Heart left ventricle (tissue), 16 donors: Measurements from ENCODE around the gene CCDC198. TPM values are rescaled to one million over a fixed set of nuclear protein-coding genes. Genes with fewer than 3 reads are reported as not detected.

ENCODE experiments used
- ATAC-seq, 4 donors: fragments of 200-7000 bp; cut with Tn5 transposase; one replicate each; pipeline ENCODE4 v1.9.1; 2020 to 2022; ENCODE audit warnings: moderate library complexity in 4 of 4, mild to moderate bottlenecking in 3 of 4, moderate number of reproducible peaks in 1 of 4
- DNase-seq, 5 donors: peaks; one replicate each; pipeline ENCODE4 v3.0.0-alpha.2; 2020
- H3K27ac ChIP-seq, 12 donors: fragments of 200-600 bp; sonication (generic) in 4 of 12; one replicate each; pipeline versions ENCODE4 v1.5.0 to v1.8.0; 2016 to 2022; ENCODE audit warnings: mild to moderate bottlenecking in 2 of 12
- H3K27me3 ChIP-seq, 9 donors: fragments of 200-600 bp; sonication (generic) in 2 of 9; one replicate each; pipeline versions ENCODE4 v1.5.1 to v1.8.0; 2016 to 2022; ENCODE audit warnings: mild to moderate bottlenecking in 3 of 9
- H3K36me3 ChIP-seq, 9 donors: fragments of 200-600 bp; sonication (generic) in 2 of 9; one replicate each; pipeline versions ENCODE4 v1.5.0 to v1.8.0; 2018 to 2022; ENCODE audit warnings: mild to moderate bottlenecking in 2 of 9
- H3K4me1 ChIP-seq, 12 donors: fragments of 200-600 bp; sonication (generic) in 4 of 12; one replicate each; pipeline versions ENCODE4 v1.5.0 to v1.8.0; 2016 to 2022; ENCODE audit warnings: mild to moderate bottlenecking in 3 of 12
- H3K4me3 ChIP-seq, 12 donors: fragments of 200-600 bp; sonication (generic) in 4 of 12; one replicate each; pipeline versions ENCODE4 v1.5.0 to v1.8.0; 2017 to 2022; ENCODE audit warnings: mild to moderate bottlenecking in 9 of 12, moderate library complexity in 4 of 12
- H3K9me3 ChIP-seq, 12 donors: fragments of 200-600 bp; sonication (generic) in 4 of 12; one replicate each; pipeline versions ENCODE4 v1.5.0 to v1.8.0; 2016 to 2022; ENCODE audit warnings: mild to moderate bottlenecking in 1 of 12
- POLR2A ChIP-seq, 2 donors: fragments of 450-650 bp; IDR thresholded peaks; one replicate each; pipeline ENCODE4 v1.6.1; 2017; ENCODE audit warnings: antibody characterized with exemption in 2 of 2, mild to moderate bottlenecking in 2 of 2, moderate library complexity in 2 of 2
- WGBS, 4 donors: extraction: QIAGEN DNeasy Blood & Tissue Kit in 2 of 4; methylation state at CpG; one replicate each; pipeline versions ENCODE4 v1.1.5 to v1.1.7; 2013 to 2018; 5-methylcytosine and 5-hydroxymethylcytosine counted together
- intact Hi-C, 10 donors: fragments of 100-400 bp; cut with DNase I; formaldehyde crosslinking; loops; one replicate each; pipeline versions ENCODE4 v1.11.1 to v1.14.2; 2022
- polyA plus RNA-seq, 2 donors: library from polyadenylated mRNA; stranded (reverse); fragments of 200-250 nt; gene quantifications; one replicate each; pipeline ENCODE4 v1.2.3, GENCODE V29; 2013
- total RNA-seq, 9 donors: library from RNA; depleted of rRNA in 2 of 9; stranded (reverse); fragments of >200 nt in 2 of 9; fragmentation: NEBNext Ultra II Directional in 3 of 9; extraction: Animal tissue kit (Norgen Biotek cat#: 25700) in 3 of 9; gene quantifications; one replicate each; pipeline versions ENCODE4 v1.1.0 to v1.2.4, GENCODE V29; 2016 to 2023
- TF ChIP-seq, protein P1 (sequence below), 12 donors: fragments of 200-600 bp; sonication (generic) in 4 of 12; IDR thresholded peaks; one replicate each; pipeline versions ENCODE4 v1.5.0 to v1.8.0; 2018 to 2022; ENCODE audit warnings: antibody characterized with exemption in 12 of 12, mild to moderate bottlenecking in 5 of 12
- donor health status: ischemic (EF 13 %, LVEDD 7.1; RV severe dilation, severe dysfunction).
- donor health status: healthy with polysubstance abuse.
- donor health status: DM: no; HTN: yes; CAD: no.
- donor health status: DM: no; HTN: no; CAD: no.
- donor health status: ischemic (EF 25% LVEDD 6.9; RV normal size, moderate dysfunction).
- donor health status: ischemic (EF 25% LVEDD 5.7; RV mildly dilated, moderate dysfunction).
- donor health status: healthy.
- donor health status: DM: yes; HTN: yes; CAD: no.
- donor health status: ischemic (EF 35%, LVEDD 5.7; RV mildly dilated, moderate dysfunction).
- donor health status: nonischemic (EF 11% LVEDD 7.7; RV severe dilation, severe dysfunction).
- donor health status: DM: yes; HTN: yes; CAD: no.
- donor health status: PGD.
- donor health status: ischemic (EF 29% LVEDD 5.4; RV normal size, mild dysfunction).
- donor health status: nonischemic (EF 23%, LVEDD 6.1; RV moderate dilation, normal function).

The CCDC198 gene
- total and polyA plus RNA-seq, 11 donors, result not detected

- ATAC-seq, result no peak
- no peak for DNase-seq
- H3K4me3 ChIP-seq, result no peak overlapping the region
- H3K27me3 ChIP-seq, result no peaks in the 10 kb centered on the region
- H3K36me3 ChIP-seq, result no peaks in the 10 kb centered on the region
- TF ChIP-seq, protein P1, sequence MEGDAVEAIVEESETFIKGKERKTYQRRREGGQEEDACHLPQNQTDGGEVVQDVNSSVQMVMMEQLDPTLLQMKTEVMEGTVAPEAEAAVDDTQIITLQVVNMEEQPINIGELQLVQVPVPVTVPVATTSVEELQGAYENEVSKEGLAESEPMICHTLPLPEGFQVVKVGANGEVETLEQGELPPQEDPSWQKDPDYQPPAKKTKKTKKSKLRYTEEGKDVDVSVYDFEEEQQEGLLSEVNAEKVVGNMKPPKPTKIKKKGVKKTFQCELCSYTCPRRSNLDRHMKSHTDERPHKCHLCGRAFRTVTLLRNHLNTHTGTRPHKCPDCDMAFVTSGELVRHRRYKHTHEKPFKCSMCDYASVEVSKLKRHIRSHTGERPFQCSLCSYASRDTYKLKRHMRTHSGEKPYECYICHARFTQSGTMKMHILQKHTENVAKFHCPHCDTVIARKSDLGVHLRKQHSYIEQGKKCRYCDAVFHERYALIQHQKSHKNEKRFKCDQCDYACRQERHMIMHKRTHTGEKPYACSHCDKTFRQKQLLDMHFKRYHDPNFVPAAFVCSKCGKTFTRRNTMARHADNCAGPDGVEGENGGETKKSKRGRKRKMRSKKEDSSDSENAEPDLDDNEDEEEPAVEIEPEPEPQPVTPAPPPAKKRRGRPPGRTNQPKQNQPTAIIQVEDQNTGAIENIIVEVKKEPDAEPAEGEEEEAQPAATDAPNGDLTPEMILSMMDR (IDR thresholded peaks at IDR 0.05), result no peak
- no peak for TF ChIP-seq POLR2A (IDR thresholded peaks at IDR 0.05)
- intact Hi-C loops, result no loop called here
- H3K4me1 ChIP-seq, result no peaks in the 10 kb centered on the region
- peaks cover 0 to 50% (median 5%) of the 10 kb centered on the region in 12 donors for H3K9me3 ChIP-seq
- no peak overlapping the region for H3K27ac ChIP-seq
These were observed 25.4 kb upstream of the CCDC198 start for GRCh38 chr14:57519043-57519442.

- Histone ChIP-seq H3K36me3 (no peaks in the 10 kb centered on the region), H3K27ac (no peak overlapping the region), H3K4me3 (no peak overlapping the region), H3K27me3 (no peaks in the 10 kb centered on the region), H3K4me1 (no peaks in the 10 kb centered on the region), H3K9me3 (peaks cover 0 to 11% (median 0%) of the 10 kb centered on the region in 12 donors)
- DNase-seq (no peak), ATAC-seq (no peak)
- WGBS, 4 donors, result 50 to 59% (median 53%) methylated on average over 3 of the region's 3 CpGs
- no peak for TF ChIP-seq POLR2A (IDR thresholded peaks at IDR 0.05)
- TF ChIP-seq, protein P1 (IDR thresholded peaks at IDR 0.05), result no peak
- intact Hi-C loops, result no loop called here
These were observed 18.6 kb upstream of the CCDC198 start for GRCh38 chr14:57512220-57512619.

DNA sequence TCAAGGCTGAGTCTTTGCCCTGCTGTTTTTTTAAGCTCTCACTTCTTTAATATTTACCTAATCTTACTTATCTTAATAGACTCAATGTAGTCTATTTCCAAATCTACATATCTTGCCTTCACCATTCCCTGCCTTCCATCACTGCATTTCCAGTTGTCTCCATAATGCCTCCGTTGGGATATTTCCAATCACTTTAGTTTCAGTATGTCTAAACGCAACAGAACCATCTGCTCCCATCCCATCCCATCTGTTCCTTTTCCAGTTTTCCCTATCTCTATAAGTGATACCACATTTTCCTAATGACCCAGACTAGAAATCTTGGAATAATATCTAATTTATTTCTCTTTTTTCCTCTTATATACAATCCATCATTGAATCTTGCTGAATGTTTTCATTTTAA, 15.1 kb upstream of the CCDC198 start:
- TF ChIP-seq, protein P1 (IDR thresholded peaks at IDR 0.05), result no peak
- TF ChIP-seq POLR2A (IDR thresholded peaks at IDR 0.05), result no peak
- ATAC-seq, result no peak
- H3K27me3 ChIP-seq, result no peaks in the 10 kb centered on the region
- no peaks in the 10 kb centered on the region for H3K4me1 ChIP-seq
- WGBS, 4 donors, result 75 to 87% (median 81%) methylated on average over 2 of the region's 2 CpGs
- DNase-seq, result no peak
- H3K27ac ChIP-seq, result no peak overlapping the region
- intact Hi-C loops, result no loop called here
- no peak overlapping the region for H3K4me3 ChIP-seq
- H3K36me3 ChIP-seq, result no peaks in the 10 kb centered on the region
- peaks cover 0 to 4% (median 0%) of the 10 kb centered on the region in 12 donors for H3K9me3 ChIP-seq

DNA sequence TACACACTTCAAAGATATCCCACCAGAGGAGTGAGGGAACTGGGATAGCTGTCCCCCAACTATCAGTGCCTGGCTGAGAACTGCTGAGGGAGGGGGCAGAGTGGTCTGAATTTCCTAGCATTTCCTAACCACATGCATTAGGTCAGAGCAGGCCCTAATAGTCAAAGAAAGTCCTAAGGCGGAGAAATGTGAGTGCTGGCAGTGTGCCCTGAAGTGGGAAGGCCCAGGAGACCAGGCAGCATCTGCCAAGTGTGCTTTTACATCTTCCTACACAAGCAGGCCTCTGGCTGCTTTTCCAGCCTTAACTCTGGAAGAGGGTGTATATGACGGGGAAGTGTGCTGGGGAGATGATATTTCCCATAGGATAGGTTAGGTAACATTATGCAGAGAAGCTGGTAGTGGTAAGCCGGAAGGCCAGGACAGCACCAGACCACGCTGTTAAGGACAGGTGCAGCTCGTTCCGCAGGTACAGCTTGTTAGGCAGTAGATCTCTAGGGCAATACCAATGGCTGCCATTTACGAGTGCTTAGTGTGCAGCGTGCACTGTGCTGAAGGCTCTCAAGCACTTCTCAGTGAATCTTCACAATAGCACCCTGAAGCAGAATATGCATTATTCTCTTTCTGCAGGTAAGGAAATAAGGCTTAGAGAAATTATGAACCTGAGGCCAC, 9.1 kb upstream of the CCDC198 start:
- ATAC-seq, result peak in 1 of 4 donors; percentile 36
- Histone ChIP-seq H3K4me3 (no peak overlapping the region), H3K27me3 (no peaks in the 10 kb centered on the region), H3K4me1 (no peaks in the 10 kb centered on the region), H3K36me3 (no peaks in the 10 kb centered on the region), H3K27ac (no peak overlapping the region), H3K9me3 (no peaks in the 10 kb centered on the region)
- TF ChIP-seq, protein P1 (IDR thresholded peaks at IDR 0.05), result no peak
- TF ChIP-seq POLR2A (IDR thresholded peaks at IDR 0.05), result no peak
- intact Hi-C loops, result no loop called here
- WGBS, 4 donors, result 73 to 80% (median 78%) methylated on average over 8 of the region's 8 CpGs
- peak in 2 of 5 donors; percentile 23 to 27 for DNase-seq
